PC-9 (cell line): ENCODE data around the gene THSD8. TPM values are rescaled to one million over a fixed set of nuclear protein-coding genes. Genes with fewer than 3 reads are reported as not detected.
"Not testable (repeated sequence)": the region's sequence is repeated elsewhere in the genome, so short reads cannot be mapped to it uniquely, and the experiment has no call there.

Experiments
- BruUV-seq: library from RNA; stranded (reverse); fragments of 400-500 nt; replicated peaks from 2 replicates; lab custom pipeline; 2021; lab: Mats Ljungman, UMichigan
- CTCF ChIA-PET: fragments of 300-600 bp; sonication (Branson Sonifier 250); formaldehyde crosslinking; loops from one replicate; lab custom pipeline; 2022; ENCODE audit warnings: antibody characterized with exemption; lab: Charles Lee
- POLR2A ChIA-PET: fragments of 300-600 bp; sonication (Branson Sonifier 250); formaldehyde crosslinking; loops from one replicate; lab custom pipeline; 2022; ENCODE audit warnings: antibody characterized with exemption; ENCODE audit not compliant: unreplicated experiment; lab: Charles Lee
- DNase-seq, 2 experiments: peaks; one replicate each; pipeline versions ENCODE4 v3.0.0 to v3.0.0-alpha.2; 2015 to 2022; ENCODE audit warnings: mixed read lengths in 1 of 2
- H2AFZ ChIP-seq: fragments of 200-600 bp; sonication (generic); 2 replicates; pipeline ENCODE4 v1.8.1; 2017; ENCODE audit warnings: antibody characterized with exemption
- H3F3A ChIP-seq: fragments of 200-600 bp; sonication (generic); 2 replicates; pipeline ENCODE4 v1.8.1; 2017; ENCODE audit warnings: antibody characterized with exemption, mild to moderate bottlenecking, low read depth; ENCODE audit not compliant: insufficient read depth
- H3K27ac ChIP-seq: fragments of 200-600 bp; sonication (generic); 2 replicates; pipeline ENCODE4 v1.6.1; 2016; ENCODE audit warnings: mixed run types
- H3K27me3 ChIP-seq: fragments of 200-600 bp; sonication (generic); 2 replicates; pipeline ENCODE4 v1.6.1; 2016; ENCODE audit warnings: low read depth, mixed run types; ENCODE audit not compliant: insufficient read depth
- H3K36me3 ChIP-seq: fragments of 200-600 bp; sonication (generic); 2 replicates; pipeline ENCODE4 v1.6.1; 2016; ENCODE audit warnings: low read depth, mixed run types
- H3K4me1 ChIP-seq: fragments of 200-600 bp; sonication (generic); replicated peaks from 2 replicates; pipeline ENCODE4 v1.6.1; 2016; ENCODE audit warnings: mixed run types; ENCODE audit not compliant: insufficient read depth
- H3K4me2 ChIP-seq: fragments of 200-600 bp; sonication (generic); 2 replicates; pipeline ENCODE4 v1.6.1; 2017; ENCODE audit warnings: mixed run types
- H3K4me3 ChIP-seq: fragments of 200-600 bp; sonication (generic); 2 replicates; pipeline ENCODE4 v1.6.1; 2016; ENCODE audit warnings: mixed run types
- H3K79me2 ChIP-seq: fragments of 200-600 bp; sonication (generic); 2 replicates; pipeline ENCODE4 v1.6.1; 2017; ENCODE audit warnings: low read depth, mixed run types
- H3K9me2 ChIP-seq: fragments of 200-600 bp; sonication (generic); 2 replicates; pipeline ENCODE4 v1.8.1; 2017; ENCODE audit warnings: mild to moderate bottlenecking; ENCODE audit not compliant: insufficient read depth
- H3K9me3 ChIP-seq: fragments of 200-600 bp; sonication (generic); 2 replicates; pipeline ENCODE4 v1.8.1; 2016; ENCODE audit warnings: low read depth; ENCODE audit not compliant: insufficient read depth
- H4K20me1 ChIP-seq: fragments of 200-600 bp; sonication (generic); 2 replicates; pipeline ENCODE4 v1.8.1; 2017; ENCODE audit not compliant: insufficient read depth
- CTCF ChIP-seq: fragments of 200-600 bp; sonication (generic); conservative IDR thresholded peaks from 2 replicates; pipeline ENCODE4 v1.6.1; 2017; ENCODE audit warnings: mixed run types, antibody characterized with exemption, mild to moderate bottlenecking, moderate library complexity
- EZH2 ChIP-seq: fragments of 200-600 bp; sonication (generic); IDR thresholded peaks from 2 replicates; pipeline ENCODE4 v1.8.0; 2017; ENCODE audit warnings: antibody characterized with exemption, low read depth
- intact Hi-C: fragments of 100-400 bp; cut with micrococcal nuclease; formaldehyde crosslinking; loops from one replicate; pipeline ENCODE4 v1.10.0; 2022; ENCODE audit not compliant: unreplicated experiment
- total RNA-seq: library from RNA; stranded (reverse); gene quantifications from 2 replicates; pipeline ENCODE4 v1.2.3, GENCODE V29; 2021

THSD8 gene
- total RNA-seq, 1 experiment from 2014 or later = 28.8 TPM

- H3K9me2 ChIP-seq = no peaks in the 10 kb centered on the region
- no peaks in the 10 kb centered on the region for H3K79me2 ChIP-seq
- peaks cover 4% of the 10 kb centered on the region; the same call in 1 of the 2 replicates for H3F3A ChIP-seq
- H3K27me3 ChIP-seq = no peaks in the 10 kb centered on the region
- POLR2A ChIA-PET = no interaction called here
- H4K20me1 ChIP-seq = no peaks in the 10 kb centered on the region
- CTCF ChIA-PET = no interaction called here
- no peak overlapping the region for H2AFZ ChIP-seq
- TF ChIP-seq CTCF (no peak), EZH2 (no peak)
- H3K9me3 ChIP-seq = no peaks in the 10 kb centered on the region
- intact Hi-C loops = no loop called here
- H3K4me2 ChIP-seq = no peak overlapping the region
- no peak for DNase-seq
- H3K27ac ChIP-seq = no peak overlapping the region
- peaks cover under 1% of the 10 kb centered on the region; the same call in 1 of the 2 replicates for H3K36me3 ChIP-seq
- BruUV-seq = no TSS peak
- H3K4me1 ChIP-seq = no peaks in the 10 kb centered on the region
- H3K4me3 ChIP-seq = no peak overlapping the region
Measured at GRCh38 chr19:12815088-12815487, 13.2 kb downstream of the THSD8 start.

- intact Hi-C loops, H3K4me3 ChIP-seq, CTCF ChIA-PET, POLR2A ChIA-PET, H3K4me1 ChIP-seq, BruUV-seq, H3K9me2 ChIP-seq, H3K9me3 ChIP-seq, H2AFZ ChIP-seq, DNase-seq, H3K79me2 ChIP-seq, H3K36me3 ChIP-seq, H3K27ac ChIP-seq, H4K20me1 ChIP-seq, H3K27me3 ChIP-seq, H3K4me2 ChIP-seq: not testable (repeated sequence)
- H3F3A ChIP-seq = peaks cover 22% of the 10 kb centered on the region
Measured at GRCh38 chr19:12817188-12817587, 15.3 kb downstream of the THSD8 start.

- H3F3A ChIP-seq = peaks cover 22% of the 10 kb centered on the region
- H3K79me2 ChIP-seq, H3K4me2 ChIP-seq, H3K4me1 ChIP-seq, intact Hi-C loops, H3K4me3 ChIP-seq, DNase-seq, H3K9me2 ChIP-seq, H3K36me3 ChIP-seq, CTCF ChIA-PET, H4K20me1 ChIP-seq, H2AFZ ChIP-seq, POLR2A ChIA-PET, H3K27ac ChIP-seq, H3K9me3 ChIP-seq, H3K27me3 ChIP-seq, BruUV-seq: not testable (repeated sequence)
Measured at GRCh38 chr19:12817810-12818209, 15.9 kb downstream of the THSD8 start.

GRCh38 chr19:12821761-12822160 lies 19.9 kb downstream of the THSD8 start:
- TF ChIP-seq EZH2 = no peak
- no peak for TF ChIP-seq CTCF

More at GRCh38 chr19:12821761-12822160, 19.9 kb downstream of the THSD8 start:
- Histone ChIP-seq H4K20me1 (no peaks in the 10 kb centered on the region), H3K9me2 (no peaks in the 10 kb centered on the region), H3K4me2 (no peak overlapping the region), H2AFZ (no peak overlapping the region), H3K79me2 (no peaks in the 10 kb centered on the region), H3K27me3 (no peaks in the 10 kb centered on the region), H3K9me3 (no peaks in the 10 kb centered on the region), H3K4me3 (no peak overlapping the region), H3F3A (peaks cover 17% of the 10 kb centered on the region; the same call in 1 of the 2 replicates), H3K4me1 (no peaks in the 10 kb centered on the region), H3K36me3 (no peaks in the 10 kb centered on the region), H3K27ac (no peak overlapping the region)
- BruUV-seq = no TSS peak
- no peak for DNase-seq
- CTCF ChIA-PET = interaction anchor here (0.6 kb wide), 1 partner anchor 39 kb away, joined by 9 read pairs; no protein-coding TSS in a partner anchor
- intact Hi-C loops = no loop called here
- POLR2A ChIA-PET = no interaction called here
